Superior temporal gyrus (tissue), 1 donor: ENCODE measurements around the gene ARL13B.
A peak's percentile ranks its signal among the peaks of the same experiment; 100 is the strongest.
"Not testable (repeated sequence)": the region's sequence is repeated elsewhere in the genome, so short reads cannot be mapped to it uniquely, and the experiment has no call there.

Source experiments
- DNase-seq: peaks from one replicate; pipeline ENCODE4 v3.0.0-alpha.2; 2016; ENCODE audit errors: extremely low spot score

The ARL13B gene

DNA sequence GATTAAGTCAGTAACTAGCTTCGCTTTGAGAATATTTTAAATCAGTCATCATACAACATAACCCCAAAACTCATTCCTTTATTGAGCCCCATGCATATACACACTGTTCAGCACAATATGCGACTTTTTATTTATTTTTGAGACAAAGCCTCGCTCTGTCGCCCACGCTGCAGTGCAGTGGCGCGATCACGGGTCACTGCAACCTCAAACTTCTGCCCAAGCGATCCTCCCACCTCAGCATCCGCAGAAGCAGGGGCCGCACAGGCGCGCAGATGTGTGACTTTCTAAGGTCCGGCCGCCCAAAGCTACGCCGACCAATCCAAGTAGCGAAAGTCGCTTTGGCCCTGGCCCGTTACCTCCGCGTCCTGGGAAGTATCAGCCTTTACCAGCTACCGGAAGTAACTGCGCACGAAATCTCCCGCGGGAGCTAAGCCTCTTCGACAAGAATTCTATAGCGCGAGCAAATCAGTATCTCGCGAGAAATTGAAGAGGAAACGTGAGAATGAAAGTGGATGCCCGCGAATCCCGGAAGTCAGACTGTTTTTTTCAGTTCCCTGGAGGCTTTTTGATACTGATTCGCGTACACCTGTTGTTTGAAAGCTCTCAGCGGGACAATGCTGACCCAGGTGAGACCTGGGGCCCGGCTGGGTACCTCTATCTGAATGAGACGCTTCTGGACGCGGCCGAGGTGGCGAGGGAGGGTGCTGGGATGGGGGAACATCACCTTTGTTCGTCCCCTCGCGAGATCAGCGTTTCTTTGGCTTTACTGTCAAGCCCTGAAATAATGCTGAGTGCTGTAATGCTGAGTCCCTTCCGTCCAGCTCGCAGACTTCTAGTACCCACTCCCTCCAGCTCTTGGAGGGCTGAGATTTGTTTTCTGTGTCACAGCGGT, 82.8 kb downstream of the ARL13B start, which contains the start of the genes DHFR2 and NSUN3:
Gene DHFR2, minus strand, starts transcription at position 404 of the 892 bp plus-strand sequence. CDS start 1,405 bp downstream, outside the sequence.
Gene NSUN3, plus strand, starts transcription at position 549 of the 892 bp plus-strand sequence. Its CDS starts 66 bp downstream, at position 615.
- peak; percentile 94 for DNase-seq

DNA sequence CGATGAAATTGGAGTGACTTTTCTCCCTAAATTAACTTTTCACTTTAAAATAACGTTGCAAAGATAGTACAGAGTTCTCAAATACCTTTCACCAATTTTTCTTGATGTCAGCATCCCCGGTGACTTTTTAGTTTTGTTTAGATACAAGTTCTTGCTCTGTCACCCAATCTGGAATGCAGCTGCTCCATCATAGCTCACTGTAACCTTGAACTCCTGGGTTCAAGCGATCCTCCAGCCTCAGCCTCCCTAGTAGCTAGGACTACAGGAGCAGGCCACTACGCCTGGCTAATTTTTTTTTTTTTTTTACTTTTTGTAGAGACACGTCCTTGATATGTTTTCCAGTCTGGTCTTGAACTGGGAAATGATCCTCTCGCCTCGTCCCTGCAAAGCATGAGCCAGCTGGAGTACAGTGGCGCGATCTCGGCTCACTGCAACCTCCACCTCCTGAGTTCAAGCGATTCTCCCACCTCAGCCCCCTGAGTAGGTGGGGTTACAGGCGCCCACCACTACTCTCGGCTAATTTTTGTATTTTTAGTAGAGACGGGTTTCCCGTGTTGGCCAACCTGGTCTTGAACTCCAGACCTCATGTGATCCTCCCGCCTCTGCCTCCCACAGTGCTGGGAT, 83.7 kb downstream of the ARL13B start:
- no peak for DNase-seq

DNA sequence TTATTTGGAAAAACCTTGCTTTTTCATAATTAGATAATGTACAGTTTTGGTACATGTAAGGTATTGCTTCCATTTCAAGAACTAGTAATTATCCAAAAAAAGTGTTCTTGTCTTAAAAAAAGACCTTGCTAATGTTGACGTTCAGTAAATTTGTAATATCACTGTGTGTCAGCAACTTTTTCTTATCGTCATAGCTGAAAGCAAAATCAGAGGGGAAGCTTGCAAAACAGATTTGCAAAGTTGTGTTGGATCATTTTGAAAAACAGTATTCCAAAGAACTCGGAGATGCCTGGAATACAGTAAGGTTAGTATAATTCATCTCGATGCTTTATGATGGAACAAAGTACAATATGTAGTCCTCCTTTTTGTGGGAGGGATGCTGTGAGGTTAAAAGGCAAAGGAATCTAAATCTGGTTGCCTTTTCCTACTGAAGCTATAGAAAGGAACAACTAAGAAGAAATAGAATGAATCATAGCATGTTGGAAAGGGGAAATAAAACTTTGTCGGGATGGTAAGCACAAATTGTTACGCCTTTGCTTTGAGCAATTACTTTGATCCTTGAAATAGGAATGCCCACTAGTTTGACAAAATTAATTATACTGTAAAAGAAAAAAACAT, 84.4 kb downstream of the ARL13B start:
- DNase-seq: no peak

DNA sequence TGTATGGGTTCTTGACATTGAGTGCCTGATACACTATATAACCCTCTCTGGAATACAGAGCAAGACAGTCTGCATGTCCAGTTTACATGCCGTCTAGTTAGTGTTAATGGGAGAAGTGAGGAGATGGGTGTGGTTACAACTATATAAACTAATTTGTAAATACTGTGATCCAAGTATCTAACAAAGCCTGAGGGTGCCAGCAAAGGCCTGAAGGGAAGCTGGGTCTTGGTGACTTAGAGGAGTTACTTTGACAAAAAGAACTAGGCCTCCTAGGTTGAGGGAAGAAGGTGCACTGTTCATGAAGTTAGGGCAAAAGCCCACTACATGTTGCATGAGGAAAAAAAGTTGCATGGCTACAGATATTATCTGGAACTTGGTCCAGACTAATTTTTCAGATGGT, 85.2 kb downstream of the ARL13B start:
- no peak for DNase-seq

DNA sequence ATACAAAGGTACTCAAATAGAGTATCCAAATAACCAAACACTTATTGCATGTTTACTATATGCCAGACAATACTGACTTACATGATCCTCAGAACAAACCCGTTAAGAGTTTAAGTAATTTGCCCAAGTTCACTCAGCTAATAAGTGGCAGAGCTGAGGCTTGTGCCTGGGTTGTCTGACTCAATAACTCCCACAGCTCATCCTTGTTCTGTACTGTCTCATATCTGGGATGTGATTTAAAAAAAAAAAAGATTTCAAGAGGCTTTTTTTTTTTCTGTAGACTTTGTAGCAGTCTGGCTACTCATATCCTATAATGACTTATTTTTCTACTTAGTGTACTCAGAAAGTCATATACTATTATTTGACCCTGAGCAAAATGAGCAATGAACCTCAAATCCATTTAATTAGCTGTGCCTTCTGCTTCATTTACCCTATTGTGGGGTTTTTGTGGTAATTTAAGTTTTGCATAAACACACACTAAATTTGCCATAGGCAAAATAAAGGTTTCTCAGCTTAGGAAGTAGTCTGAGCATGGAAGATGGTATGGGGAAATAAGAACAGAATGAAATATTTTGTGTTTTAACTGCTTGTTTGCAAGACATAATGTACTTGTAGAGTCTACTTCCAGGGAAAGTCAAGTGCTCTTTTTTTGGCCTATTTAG, 86.0 kb downstream of the ARL13B start:
- DNase-seq: no peak

DNA sequence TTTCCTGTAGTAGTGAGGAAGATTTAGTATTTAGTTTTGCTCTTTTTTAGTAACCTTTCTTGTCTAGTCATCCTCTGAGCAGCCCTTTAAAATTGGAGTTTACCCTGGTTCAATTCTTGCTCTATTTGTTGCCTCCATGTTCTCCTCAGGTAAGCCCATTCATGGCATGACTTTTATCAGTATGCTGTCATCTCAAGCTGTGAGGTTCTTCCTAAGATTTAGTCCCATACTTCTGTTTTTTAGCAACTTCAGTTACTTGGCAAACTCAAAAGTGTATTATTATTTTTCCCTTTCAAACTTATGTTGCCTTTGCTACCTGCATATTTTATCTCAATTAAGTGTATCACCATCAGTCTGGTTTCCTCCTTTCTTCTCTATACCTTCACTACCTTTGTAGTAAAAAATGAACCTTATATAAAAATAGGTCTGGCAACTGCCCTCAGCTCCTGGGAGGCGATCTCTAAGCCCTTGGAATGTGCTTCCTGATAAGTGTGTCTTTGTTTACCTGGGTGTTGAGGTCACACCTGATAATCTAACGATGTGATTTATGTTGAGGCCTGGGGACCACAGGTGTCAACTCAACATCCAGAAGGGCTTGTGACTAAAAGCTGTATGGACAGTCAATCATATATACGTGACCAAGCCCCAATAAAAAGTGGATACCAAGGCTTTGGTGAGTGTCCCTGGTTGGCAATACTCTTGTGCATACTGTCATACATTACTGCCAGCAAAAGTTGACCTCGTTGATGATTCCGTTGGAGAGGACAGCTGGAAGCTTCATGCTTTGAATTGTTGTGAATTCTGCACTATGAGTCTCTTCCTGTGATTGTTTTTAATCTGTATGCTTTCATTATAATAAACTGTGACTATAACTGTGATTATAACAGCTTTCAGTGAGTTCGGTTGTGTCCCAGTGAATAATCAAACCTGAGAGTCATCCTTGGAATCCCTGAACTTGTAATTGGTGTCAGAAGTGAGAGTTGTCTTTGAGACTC, 86.8 kb downstream of the ARL13B start:
- DNase-seq: no peak

DNA sequence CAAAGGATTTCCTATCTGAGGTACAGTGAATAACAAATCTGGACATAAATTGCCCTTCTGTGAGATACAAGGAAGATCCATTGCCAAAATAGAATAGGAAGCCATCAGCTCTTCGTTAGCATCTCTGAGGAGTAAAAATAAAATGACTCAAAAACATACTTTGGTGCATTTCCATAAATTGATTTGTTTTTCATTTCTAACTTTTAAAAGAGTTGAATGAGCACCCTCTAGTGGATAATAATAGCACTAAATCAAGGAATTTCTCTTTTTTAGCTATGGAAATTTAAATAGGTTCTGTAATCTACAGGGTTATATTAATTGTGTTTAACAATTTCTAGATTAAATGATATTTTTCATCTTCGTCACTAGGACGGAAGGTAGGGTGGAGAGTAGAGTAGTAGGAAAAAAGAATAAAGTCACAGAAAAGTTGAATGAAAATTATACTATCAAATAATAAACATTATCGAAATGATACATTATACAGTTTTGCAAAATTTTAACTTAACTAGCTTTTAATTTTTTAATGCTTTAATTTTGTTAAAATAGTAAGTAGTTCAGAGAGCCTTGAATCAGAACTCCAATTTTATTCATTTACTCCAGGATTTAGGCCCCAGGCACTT, 89.3 kb downstream of the ARL13B start:
- peak; percentile 70 for DNase-seq

DNA sequence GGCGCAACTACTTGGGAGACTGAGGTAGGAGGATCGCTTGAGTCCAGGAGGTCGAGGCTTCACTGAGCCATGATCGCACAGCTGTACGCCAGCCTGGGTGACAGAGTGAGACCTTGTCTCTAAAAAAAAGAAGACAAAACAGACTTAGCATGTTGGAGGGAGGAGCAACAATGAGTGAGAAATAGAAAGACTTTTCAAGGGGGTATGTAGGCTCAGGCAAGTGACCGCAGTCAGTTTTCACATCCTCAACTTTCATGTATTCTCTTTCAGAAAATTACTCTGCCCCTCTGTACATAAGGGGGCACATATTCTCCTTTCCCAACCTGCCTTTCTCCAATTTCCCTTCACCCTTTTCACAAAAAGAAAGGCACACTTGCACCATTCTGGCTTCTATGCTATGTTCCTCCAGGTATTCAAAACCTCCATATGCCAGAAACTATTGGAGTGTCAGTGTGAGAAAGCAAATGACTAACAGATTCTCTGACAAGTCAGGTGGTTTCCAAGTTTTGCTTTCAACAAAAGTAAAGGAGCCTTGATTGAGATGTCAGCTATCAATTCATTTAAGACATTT, 90.5 kb downstream of the ARL13B start:
- DNase-seq: no peak

DNA sequence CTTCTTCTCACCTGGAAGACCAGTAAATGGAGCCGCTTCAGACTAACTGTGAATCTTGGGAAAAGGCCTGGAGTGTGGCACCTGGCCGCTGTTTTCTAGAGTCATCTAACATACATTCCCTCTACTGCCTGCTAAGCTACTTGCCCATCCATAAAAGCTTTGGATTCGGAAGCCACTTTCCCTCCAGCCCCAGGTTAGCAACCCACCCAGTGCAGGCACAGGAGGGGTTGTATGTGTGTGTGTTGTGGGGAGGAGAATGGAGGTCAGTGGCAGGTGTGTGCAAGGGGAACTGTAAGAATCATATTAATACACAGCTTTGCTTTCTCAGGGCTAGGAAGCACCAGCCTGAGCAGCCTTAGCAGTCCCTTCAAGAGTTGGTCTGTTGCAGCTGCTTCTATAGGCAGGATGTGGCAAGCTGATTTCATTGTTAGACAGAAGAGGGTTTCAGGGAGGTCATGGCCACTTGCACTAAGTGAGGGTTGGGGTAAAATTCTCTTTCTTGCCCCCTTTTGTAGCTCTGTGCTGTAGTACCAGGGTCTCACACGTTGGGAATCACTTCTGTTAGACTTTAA, 91.8 kb downstream of the ARL13B start:
- DNase-seq: no peak

DNA sequence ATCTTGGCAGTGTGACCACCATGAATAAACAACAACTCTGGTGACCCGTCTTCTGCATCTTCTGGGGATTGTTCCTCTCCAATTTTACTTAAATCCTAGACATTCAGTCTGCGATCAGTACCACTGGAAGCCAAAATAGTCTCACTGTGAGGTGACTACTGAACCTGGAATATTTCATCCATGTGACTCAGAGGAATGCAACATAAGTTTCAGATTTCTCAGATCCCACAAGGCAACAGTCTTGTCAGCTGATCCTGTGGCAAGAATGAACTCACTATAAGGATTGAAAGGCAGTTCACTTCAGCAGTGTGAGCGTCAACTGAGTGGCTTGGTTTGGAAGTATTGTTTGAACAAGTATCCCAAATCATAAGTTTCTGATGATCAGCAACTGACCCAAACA, 96.1 kb downstream of the ARL13B start:
- DNase-seq: no peak

DNA sequence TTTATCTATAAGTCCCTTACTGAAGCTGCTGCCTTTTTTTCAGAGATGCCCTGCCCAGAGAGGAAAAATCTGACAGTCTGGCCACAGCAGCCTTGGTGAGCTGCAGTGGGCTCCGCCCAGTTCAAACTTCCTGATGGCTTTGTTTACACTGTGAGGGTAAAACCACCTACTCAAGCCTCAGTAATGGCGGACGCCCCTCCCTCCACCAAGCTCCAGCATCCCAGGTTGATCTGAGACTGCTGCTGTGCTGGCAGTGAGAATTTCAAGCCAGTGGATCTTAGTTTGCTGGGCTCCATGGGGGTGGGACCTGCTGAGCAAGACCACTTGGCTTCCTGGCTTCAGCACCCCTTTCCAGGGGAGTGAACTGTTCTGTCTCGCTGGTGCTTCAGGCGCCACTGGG, 100.6 kb downstream of the ARL13B start:
- DNase-seq: not testable (repeated sequence)

DNA sequence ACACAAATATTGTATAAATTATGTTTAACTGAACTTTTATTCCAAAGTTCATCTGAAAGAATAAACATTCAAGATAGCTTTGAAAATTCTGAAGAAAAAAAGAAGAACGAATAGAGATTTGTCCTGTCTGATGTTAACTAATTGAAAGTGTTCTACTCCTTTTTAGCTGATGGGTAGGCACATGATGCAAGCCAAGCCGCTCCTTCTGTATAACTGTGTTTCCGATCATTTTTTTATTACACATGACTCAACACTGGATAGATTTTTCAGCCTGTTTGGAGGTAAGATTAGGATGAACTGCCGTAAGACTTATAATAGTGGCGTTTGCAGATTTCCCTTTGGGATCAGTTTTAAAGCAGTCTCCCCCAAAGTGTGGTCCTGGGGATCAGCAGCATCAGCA, 101.9 kb downstream of the ARL13B start:
- DNase-seq: no peak

DNA sequence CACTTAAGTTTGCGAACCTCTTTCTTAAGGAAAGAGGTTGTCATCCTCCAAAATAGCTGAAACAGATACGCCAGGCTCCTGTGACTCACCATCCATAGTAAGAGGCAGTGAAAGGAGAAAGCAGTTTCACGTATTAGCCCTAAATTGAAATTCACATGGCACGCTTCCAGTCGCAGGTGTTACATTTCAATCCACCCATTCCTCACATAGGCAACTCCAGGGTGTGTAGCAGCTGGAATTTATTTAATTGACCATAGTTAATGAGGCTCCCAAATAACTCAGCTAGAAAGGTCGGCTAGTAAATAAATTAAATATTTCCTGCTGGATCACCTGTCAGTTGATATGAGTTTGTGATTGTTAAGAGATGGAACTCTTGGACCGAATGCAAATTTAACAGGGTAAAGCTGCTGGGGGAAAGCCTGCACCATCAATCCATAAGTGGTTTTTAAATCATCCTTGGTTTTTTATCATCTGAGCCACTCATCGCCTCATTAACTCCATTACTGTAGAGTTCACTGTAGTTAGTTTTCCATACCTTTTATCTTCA, 102.5 kb downstream of the ARL13B start:
- no peak for DNase-seq

DNA sequence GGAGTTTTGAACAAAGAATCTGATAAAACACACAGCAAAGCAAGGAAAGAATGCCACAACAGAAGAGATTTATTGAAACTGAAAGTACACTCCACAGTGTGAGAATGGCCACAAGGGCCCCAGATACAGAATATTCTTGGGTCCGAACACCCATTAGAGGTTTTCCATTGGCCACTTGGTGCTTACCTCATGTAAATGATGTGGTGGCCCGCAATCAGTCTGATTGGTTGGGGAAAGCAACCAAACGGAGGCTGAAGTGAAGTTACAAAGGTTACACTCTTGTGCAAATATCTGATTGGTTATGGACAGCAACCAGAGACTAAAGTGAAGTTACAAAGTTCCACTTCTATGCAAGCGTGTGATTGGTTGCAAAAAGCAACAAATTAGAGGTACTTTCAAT, 103.3 kb downstream of the ARL13B start:
- DNase-seq: no peak

DNA sequence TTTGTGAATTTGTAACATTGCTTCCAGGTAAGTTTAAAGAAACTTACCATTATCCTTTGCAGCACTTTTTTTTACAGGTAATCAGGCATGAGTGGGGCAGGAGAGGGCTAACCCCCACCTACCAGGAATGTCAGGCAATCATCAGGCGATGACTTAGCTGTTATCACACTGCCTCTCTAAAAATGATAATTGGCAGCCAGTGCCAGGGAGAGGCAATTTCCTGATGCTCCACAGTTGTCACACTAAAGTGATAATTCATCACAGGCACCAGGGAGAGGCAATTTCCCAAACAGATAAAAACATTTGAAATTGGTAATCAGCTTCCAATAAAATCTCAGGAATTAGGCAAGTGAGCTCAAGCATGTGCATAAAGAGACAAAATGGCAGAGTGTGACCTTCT, 109.2 kb downstream of the ARL13B start:
- no peak for DNase-seq

DNA sequence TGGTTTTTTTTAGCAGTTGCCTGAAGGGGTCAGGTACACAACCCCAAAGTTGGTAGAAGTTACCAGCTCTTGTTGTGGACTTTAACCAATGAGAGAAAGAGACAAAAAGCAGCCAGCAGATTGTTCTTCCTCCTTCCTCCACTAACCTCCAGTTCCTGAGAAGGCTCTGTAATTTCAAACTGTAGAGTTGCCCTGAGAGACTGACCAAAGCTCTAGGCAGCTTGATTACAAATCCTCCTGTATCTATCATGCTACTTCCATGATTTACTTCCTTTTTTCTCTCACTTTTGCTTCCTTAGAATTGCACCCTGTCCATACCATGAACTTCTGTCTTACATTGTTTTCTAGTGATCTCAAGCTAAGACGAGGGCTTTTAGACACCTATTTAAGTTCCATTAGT, 112.1 kb downstream of the ARL13B start:
- no peak for DNase-seq

DNA sequence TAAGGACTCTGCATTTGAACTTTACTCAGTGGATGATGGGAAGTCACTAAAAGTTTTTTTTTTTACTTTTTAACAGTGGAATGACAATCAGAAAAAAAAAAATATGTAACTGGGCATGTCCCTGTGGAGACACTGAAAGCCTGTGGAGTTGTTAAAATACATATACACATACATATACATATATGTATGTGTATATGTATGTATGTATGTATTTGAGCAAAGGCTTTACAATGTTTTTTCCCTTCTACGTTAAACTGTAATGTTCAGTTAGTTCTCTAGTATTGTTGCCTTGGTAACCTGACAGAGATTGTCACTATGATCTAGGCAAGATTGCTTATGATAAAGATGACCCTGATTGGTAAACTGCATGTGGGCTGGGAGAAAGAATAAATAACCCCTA, 113.2 kb downstream of the ARL13B start:
- no peak for DNase-seq

DNA sequence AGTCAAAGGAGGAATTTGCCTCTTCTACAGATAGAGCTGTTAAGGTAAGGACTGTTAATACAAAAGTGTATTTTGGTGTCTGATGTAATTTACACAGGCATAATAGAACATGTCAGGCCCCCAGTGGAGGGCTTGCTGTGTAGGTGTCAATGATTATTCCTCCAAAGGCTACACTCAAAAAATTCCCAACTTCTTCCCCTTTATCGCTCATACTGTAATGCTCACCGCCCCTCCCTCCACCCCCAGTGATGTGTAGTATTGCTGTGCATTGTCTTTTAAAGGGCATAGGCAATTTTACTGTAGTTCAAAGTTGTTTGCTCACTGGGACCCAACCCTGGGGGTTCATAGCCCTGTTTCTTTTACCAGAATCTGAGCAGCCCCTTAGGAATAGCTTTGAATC, 115.2 kb downstream of the ARL13B start:
- DNase-seq: no peak

DNA sequence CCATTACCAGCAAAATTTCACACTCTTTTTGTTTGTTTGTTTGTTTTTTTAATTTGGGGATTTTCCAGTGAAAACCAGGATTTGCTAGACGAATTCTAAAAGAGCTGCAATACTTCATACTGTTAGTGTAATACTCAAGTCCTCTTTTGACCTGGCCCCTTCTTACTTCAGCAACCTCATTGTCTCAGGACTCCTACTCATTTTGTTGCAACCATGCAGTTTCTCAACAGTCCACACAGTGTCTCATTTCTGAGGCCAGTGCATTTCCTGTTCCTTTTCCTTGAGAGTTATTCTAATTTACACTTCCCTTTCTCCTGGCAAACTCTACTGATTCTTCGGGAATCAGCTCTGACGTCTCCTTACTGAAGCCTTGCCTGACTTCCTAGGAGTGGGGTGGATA, 118.5 kb downstream of the ARL13B start:
- DNase-seq: no peak
